HG03575 (cell line): ENCODE data around the gene CKMT1B.
"Not testable (repeated sequence)": the region's sequence is repeated elsewhere in the genome, so short reads cannot be mapped to it uniquely, and the experiment has no call there.

Source experiments
- ATAC-seq: cut with Tn5 transposase; IDR thresholded peaks from one replicate; pipeline ENCODE4 v1.9.1; 2021; ENCODE audit not compliant: unreplicated experiment, insufficient number of reproducible peaks, low FRiP score; ENCODE audit errors: extremely low read depth

The CKMT1B gene

DNA sequence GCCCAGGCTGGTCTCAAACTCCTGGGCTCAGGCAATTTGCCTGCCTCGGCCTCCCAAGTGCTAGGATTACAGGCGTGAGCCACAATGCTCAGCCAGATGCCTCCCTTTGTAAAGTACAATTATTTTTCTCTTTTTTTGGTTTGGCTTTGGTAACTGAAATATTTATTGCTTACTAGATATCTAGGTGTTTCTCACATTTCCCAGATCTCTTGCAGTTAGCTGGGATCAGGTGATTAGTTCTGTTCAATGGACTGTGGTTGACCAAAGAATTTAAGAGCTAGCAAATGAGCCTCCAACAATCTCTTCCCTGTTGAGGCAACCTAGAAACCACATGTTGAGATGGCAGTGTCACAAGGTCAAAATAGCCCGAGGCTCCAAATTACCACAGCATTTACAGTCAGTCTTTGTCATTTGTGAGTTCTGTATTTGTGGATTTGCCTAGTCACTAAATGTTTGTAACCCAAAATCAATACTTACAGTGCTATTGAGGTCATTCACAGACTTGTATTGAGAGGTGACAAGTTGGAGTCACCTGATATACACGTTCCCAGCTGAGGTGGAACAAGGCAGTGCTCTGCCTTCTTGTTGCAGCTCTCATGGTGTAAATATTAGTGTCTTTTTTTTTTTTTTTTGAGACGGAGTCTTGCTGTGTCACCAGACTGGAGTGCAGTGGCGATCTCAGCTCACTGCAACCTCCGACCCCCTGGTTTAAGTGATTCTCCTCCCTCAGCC lies 28.4 kb downstream of the CKMT1B start:
- not testable (repeated sequence) for ATAC-seq

GRCh38 chr15:43625106-43625505 lies 31.3 kb downstream of the CKMT1B start:
- ATAC-seq, result no peak

DNA sequence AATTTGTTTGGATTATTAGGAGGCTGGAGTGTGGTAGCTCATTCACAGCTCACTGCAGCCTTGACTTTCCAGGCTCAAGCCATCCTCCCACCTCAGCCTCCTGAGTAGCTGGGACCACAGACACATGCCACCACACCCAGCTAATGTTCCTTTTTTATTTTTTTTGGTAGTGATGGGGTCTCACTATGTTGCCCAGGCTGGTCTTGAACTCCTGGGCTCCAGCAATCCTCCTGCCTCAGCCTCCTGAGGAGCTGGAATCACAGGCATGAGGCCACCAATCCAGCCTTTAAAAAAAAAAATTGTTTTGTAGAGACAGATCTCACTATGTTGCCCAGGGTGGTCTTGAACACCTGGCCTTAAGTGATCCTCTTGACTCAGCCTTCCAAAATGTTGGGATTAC lies 33.1 kb downstream of the CKMT1B start:
- ATAC-seq, result not testable (repeated sequence)

DNA sequence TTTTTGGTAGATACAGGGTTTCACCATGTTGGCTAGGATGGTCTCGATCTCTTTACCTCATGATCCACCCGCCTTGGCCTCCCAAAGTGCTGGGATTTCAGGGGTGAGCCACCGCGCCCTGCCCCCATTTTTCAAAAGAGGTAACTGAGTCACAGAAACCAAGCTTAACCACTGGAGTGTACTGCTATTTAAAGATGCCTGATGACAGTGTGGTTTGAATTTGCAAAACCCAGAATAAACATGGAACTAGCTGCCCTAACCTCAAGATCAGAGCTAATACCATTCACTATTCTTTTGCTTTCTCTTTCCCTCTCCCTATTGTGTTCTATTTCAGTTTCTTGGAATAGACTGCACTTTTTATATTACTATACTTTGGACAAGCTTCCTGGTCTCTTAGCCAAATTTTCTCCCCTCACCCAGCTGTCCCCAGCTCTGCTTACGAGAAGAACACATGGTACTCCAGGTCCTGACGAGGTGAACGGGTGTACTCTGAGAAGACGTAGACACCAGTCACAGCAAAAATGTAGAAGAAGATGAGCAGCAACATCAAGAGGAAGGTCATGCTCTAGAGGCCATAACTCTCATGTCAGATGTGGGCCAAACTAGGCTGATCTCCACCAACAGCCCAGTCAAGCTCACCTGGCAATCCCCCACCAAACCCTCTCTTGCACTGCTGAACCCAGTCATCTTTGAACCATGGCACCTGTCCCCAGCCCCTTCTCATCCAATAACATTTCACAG lies 44.8 kb downstream of the CKMT1B start:
- not testable (repeated sequence) for ATAC-seq
